Iris pigment epithelial cell (primary cell): Measurements from ENCODE around the gene MTMR1.

Experiments used
- DNase-seq: peaks from one replicate; pipeline ENCODE4 v3.0.0-alpha.2; 2011; ENCODE audit warnings: low read depth

MTMR1 gene

GRCh38 chrX:150779385-150779784 lies 86.2 kb downstream of the MTMR1 start:
- no peak for DNase-seq

GRCh38 chrX:150781677-150782076 lies 88.5 kb downstream of the MTMR1 start:
- no peak for DNase-seq

GRCh38 chrX:150790021-150790420 lies 96.8 kb downstream of the MTMR1 start:
- DNase-seq: no peak

- no peak for DNase-seq
These were observed 99.8 kb downstream of the MTMR1 start for GRCh38 chrX:150792949-150793527.

- peak; percentile 42 for DNase-seq
These were observed 112.5 kb downstream of the MTMR1 start for GRCh38 chrX:150805736-150806135.

- no peak for DNase-seq
These were observed 113.6 kb downstream of the MTMR1 start for GRCh38 chrX:150806827-150807226.

GRCh38 chrX:150813922-150814321 lies 120.7 kb downstream of the MTMR1 start:
- peak; percentile 16 for DNase-seq
